K562 (cell line): ENCODE measurements around the gene CMTM4. TPM values are rescaled to one million over a fixed set of nuclear protein-coding genes. Genes with fewer than 3 reads are reported as not detected.

Source experiments
- ATAC-seq: fragments of 200-7000 bp; cut with Tn5 transposase; 3 replicates; pipeline ENCODE4 v1.9.1; 2020; ENCODE audit warnings: moderate library complexity
- BruUV-seq: library from RNA; stranded (reverse); fragments of 400-500 nt; replicated peaks from 2 replicates; lab custom pipeline; 2021; lab: Mats Ljungman, UMichigan
- CTCF ChIA-PET: fragments of 300-600 bp; formaldehyde crosslinking; extraction: SDS; loops from one replicate; lab custom pipeline; 2021; ENCODE audit warnings: low intra/inter-chr PET ratio; lab: Yijun Ruan, JAX
- POLR2A ChIA-PET: fragments of 300-600, 350-650 bp; sonication (Branson Sonifier 250); formaldehyde crosslinking; extraction: SDS; loops from one replicate; lab custom pipeline; 2021; ENCODE audit warnings: antibody characterized with exemption, inconsistent platforms; lab: Yijun Ruan, JAX
- DNase-seq, 4 experiments: peaks; one replicate each; pipeline versions ENCODE4 v3.0.0 to v3.0.0-alpha.2; 2011 to 2018; ENCODE audit warnings: low spot score in 3 of 4, mixed read lengths in 3 of 4; ENCODE audit errors: extremely low read depth in 1 of 4
- FAIRE-seq: peaks from 2 replicates; lab custom pipeline; 2011; peaks lifted over from hg19 to GRCh38; lab: Jason Lieb, UNC
- H2AFZ ChIP-seq: 2 replicates; pipeline ENCODE4 v1.6.0; 2011; ENCODE audit warnings: low read depth, low read length, control low read depth, inconsistent platforms
- H3K27ac ChIP-seq: fragments of 200-600 bp; 3 replicates; pipeline ENCODE4 v1.8.0; 2011; ENCODE audit warnings: low read depth, mild to moderate bottlenecking, control low read depth, inconsistent platforms, low read length, moderate library complexity, mixed read lengths; ENCODE audit errors: extremely low read depth
- H3K27me3 ChIP-seq, 2 experiments: fragments of 300-600 bp in 1 of 2; 2 replicates in 1 of 2; 3 replicates in 1 of 2; pipeline versions ENCODE4 v1.6.0 to v1.8.0; 2011; ENCODE audit warnings: inconsistent platforms in 2 of 2, low read length in 2 of 2, mild to moderate bottlenecking in 1 of 2, mixed read lengths in 1 of 2, moderate library complexity in 1 of 2; ENCODE audit not compliant: control insufficient read depth in 2 of 2, insufficient read depth in 2 of 2
- H3K36me3 ChIP-seq: fragments of 300-600 bp; 3 replicates; pipeline ENCODE4 v1.8.0; 2011; ENCODE audit warnings: mild to moderate bottlenecking, low read length, inconsistent platforms; ENCODE audit not compliant: control insufficient read depth, insufficient read depth
- H3K4me1 ChIP-seq, 2 experiments: fragments of 200-600 bp in 1 of 2; replicated peaks in 1 of 2; 2 replicates in 1 of 2; 3 replicates in 1 of 2; pipeline versions ENCODE4 v1.5.1 to v1.8.0; 2011; ENCODE audit warnings: inconsistent platforms in 2 of 2, low read length in 2 of 2, mild to moderate bottlenecking in 1 of 2, mixed read lengths in 1 of 2, moderate library complexity in 1 of 2; ENCODE audit not compliant: control insufficient read depth in 2 of 2, insufficient read depth in 2 of 2
- H3K4me2 ChIP-seq: 2 replicates; pipeline ENCODE4 v1.6.1; 2011; ENCODE audit warnings: low read length, control low read depth, inconsistent platforms, mixed read lengths; ENCODE audit not compliant: insufficient read depth
- H3K4me3 ChIP-seq: fragments of 200-600 bp; sonication (generic), shearing (Covaris generic); 2 replicates; pipeline ENCODE4 v1.5.1; 2016; ENCODE audit warnings: control low read depth, inconsistent platforms
- H3K79me2 ChIP-seq: fragments of 200-600 bp; 3 replicates; pipeline ENCODE4 v1.8.0; 2011; ENCODE audit warnings: low read length, inconsistent platforms; ENCODE audit not compliant: control insufficient read depth, insufficient read depth
- H3K9ac ChIP-seq, 2 experiments: 2 replicates each; pipeline versions ENCODE4 v1.6.0 to v1.6.1; 2011; ENCODE audit warnings: low read depth in 2 of 2, low read length in 2 of 2, control low read depth in 1 of 2, inconsistent platforms in 1 of 2, mild to moderate bottlenecking in 1 of 2, mixed read lengths in 1 of 2; ENCODE audit not compliant: insufficient read depth in 1 of 2
- H3K9me1 ChIP-seq: one replicate; pipeline ENCODE4 v1.6.0; 2011; ENCODE audit warnings: inconsistent platforms, mild to moderate bottlenecking, low read length, moderate library complexity; ENCODE audit not compliant: control insufficient read depth, insufficient read depth
- H3K9me3 ChIP-seq: replicated peaks from 2 replicates; pipeline ENCODE4 v1.5.1; 2011; ENCODE audit warnings: low read depth, low read length, inconsistent platforms; ENCODE audit not compliant: control insufficient read depth, insufficient read depth
- H4K20me1 ChIP-seq: replicated peaks from 2 replicates; pipeline ENCODE4 v1.6.1; 2011; ENCODE audit warnings: low read length, inconsistent platforms, mixed read lengths; ENCODE audit not compliant: control insufficient read depth, insufficient read depth
- ILK ChIP-seq: fragments of 450-650 bp; IDR thresholded peaks from 2 replicates; pipeline ENCODE4 v1.6.1; 2016; ENCODE audit warnings: missing genetic modification characterization, low read depth, mild to moderate bottlenecking, missing compliant biosample characterization, moderate library complexity, borderline replicate concordance
- MYC ChIP-seq, 2 experiments: fragments of 250-450 bp in 1 of 2; sonication (Bioruptor Pico) in 1 of 2; IDR thresholded peaks; 2 replicates each; pipeline versions ENCODE4 v1.5.1 to v1.6.1; 2012 to 2021; ENCODE audit warnings: low read depth in 2 of 2, borderline replicate concordance in 1 of 2, improper control_type of control experiment in 1 of 2, low read length in 1 of 2, mild to moderate bottlenecking in 1 of 2, moderate library complexity in 1 of 2
- NFE2L1 ChIP-seq: fragments of 450-650 bp; IDR thresholded peaks from 2 replicates; pipeline ENCODE4 v1.6.1; 2016; ENCODE audit warnings: missing genetic modification characterization, low read depth, mild to moderate bottlenecking, missing compliant biosample characterization, moderate library complexity, borderline replicate concordance
- POLR2G ChIP-seq: fragments of 200-400 bp; formaldehyde crosslinking; IDR thresholded peaks from 2 replicates; pipeline ENCODE4 v1.6.1; 2017; ENCODE audit warnings: low read depth, mild to moderate bottlenecking, antibody characterized with exemption, low read length, moderate library complexity
- U2AF1 ChIP-seq: fragments of 200-400 bp; formaldehyde crosslinking; optimal IDR thresholded peaks from 2 replicates; pipeline ENCODE3; 2017; ENCODE audit warnings: mild to moderate bottlenecking, low read depth, low read length, moderate library complexity
- ZNF644 ChIP-seq: fragments of 200-800 bp; sonication (Bioruptor generic); IDR thresholded peaks from 2 replicates; pipeline ENCODE4 v1.6.1; 2016; ENCODE audit warnings: low read depth, missing genetic modification characterization, missing compliant biosample characterization
- WGBS: fragments of 100-300 bp; shearing (Covaris generic); methylation state at CpG from one replicate; pipeline ENCODE4 v1.1.6; 2016; ENCODE audit warnings: low coverage, mixed read lengths; ENCODE audit not compliant: insufficient coverage; ENCODE audit errors: missing lambda C conversion rate; 5-methylcytosine and 5-hydroxymethylcytosine counted together
- in situ Hi-C: fragments of 300-500 bp; cut with MboI; formaldehyde crosslinking; loops from 4 replicates; pipeline ENCODE4 v1.15.0; 2018; ENCODE audit warnings: inconsistent platforms, mixed read lengths
- intact Hi-C: fragments of 100-400 bp; cut with micrococcal nuclease; formaldehyde crosslinking; loops from 2 replicates; pipeline ENCODE4 v1.14.2; 2022
- polyA plus RNA-seq, 8 experiments: library from polyadenylated mRNA; depleted of rRNA in 4 of 8; stranded (reverse) in 5 of 8; unstranded in 3 of 8; fragments of >200 nt; fragmentation: Nextera tagmentation in 2 of 8; fragmentation: Illumina TruSeq in 1 of 8; extraction: Ambion mirVana in 2 of 8; extraction: Trizol in 1 of 8; gene quantifications; 2 replicates each; pipeline versions ENCODE4 v1.2.1 to v1.2.3, GENCODE V29; 2011 to 2014; ENCODE audit warnings: inconsistent platforms in 1 of 8, missing spikeins in 1 of 8
- total RNA-seq, 7 experiments: library from RNA; depleted of rRNA in 6 of 7; stranded (reverse); fragments of >200 nt in 6 of 7; fragmentation: Illumina TruSeq in 2 of 7; extraction: Trizol in 2 of 7; gene quantifications; 2 replicates each; pipeline versions ENCODE4 v1.2.1 to v1.2.3, GENCODE V29; 2011 to 2021; ENCODE audit warnings: low replicate concordance in 1 of 7

The CMTM4 gene
- total and polyA plus RNA-seq, 9 of the 15 experiments (the other 6 are each of a cell fraction or from before 2014, with no cell fraction given) = 2.0 to 21.3 (median 12.5) TPM

GRCh38 chr16:66616592-66616991, 80.0 kb downstream of the CMTM4 start:
- CTCF ChIA-PET = no interaction called here
- H3K9me3 ChIP-seq = no peaks in the 10 kb centered on the region
- H3K9ac ChIP-seq = no peak overlapping the region
- 50% methylated on average over 9 of the region's 9 CpGs for WGBS
- intact Hi-C loops (loop anchor here (5.0 kb wide), 1 partner anchor 81 kb away; the partner anchor contains the start of gene CMTM4), in situ Hi-C loops (no loop called here)
- peaks cover 56% of the 10 kb centered on the region for H3K36me3 ChIP-seq
- ATAC-seq = no peak
- H3K4me1 ChIP-seq = peaks cover 30 to 51% of the 10 kb centered on the region in 2 experiments
- FAIRE-seq = no peak
- no peak overlapping the region for H3K4me2 ChIP-seq
- no peaks in the 10 kb centered on the region for H3K9me1 ChIP-seq
- no TSS peak for BruUV-seq
- no peaks in the 10 kb centered on the region for H3K79me2 ChIP-seq
- no peaks in the 10 kb centered on the region for H4K20me1 ChIP-seq
- no peak overlapping the region for H3K27ac ChIP-seq
- TF ChIP-seq POLR2G = 0 out of 2 replicates have a peak, but pooled peaks have one; percentile 24
- no peak for TF ChIP-seq ILK (tag)
- TF ChIP-seq U2AF1 = no peak
- no peak for TF ChIP-seq NFE2L1
- TF ChIP-seq MYC (IDR thresholded peaks at IDR 0.05; ENCODE audit: low read depth, low read length) = no peak
- no peak for TF ChIP-seq MYC (CRISPR knock-in tag; IDR thresholded peaks at IDR 0.05; ENCODE audit: borderline replicate concordance, low read depth)
- TF ChIP-seq ZNF644 = no peak
- H3K27me3 ChIP-seq = no peaks in the 10 kb centered on the region
- DNase-seq = no peak
- no peak overlapping the region for H3K4me3 ChIP-seq
- no peak overlapping the region for H2AFZ ChIP-seq
- POLR2A ChIA-PET = interaction anchor here (1.0 to 2.1 kb wide), 5 partner anchors 8 to 75 kb away, joined by 3 to 8 read pairs (median 4); no protein-coding TSS in a partner anchor
